SK-N-SH treated with all-trans-retinoic acid at 6 μM for 48 hours (cell line): ENCODE data around the gene ZNF683.

Experiments
- BACH2 ChIP-seq: fragments of 250-450 bp; sonication (Bioruptor Pico); IDR thresholded peaks from 2 replicates; pipeline ENCODE4 v1.9.0; 2021; ENCODE audit warnings: mild to moderate bottlenecking, borderline replicate concordance
- CREB5 ChIP-seq: fragments of 250-450 bp; sonication (Bioruptor Pico); IDR thresholded peaks from 2 replicates; pipeline ENCODE4 v1.5.1; 2020; ENCODE audit warnings: low read depth, mild to moderate bottlenecking, moderate library complexity
- CSDC2 ChIP-seq: fragments of 250-450 bp; sonication (Bioruptor Pico); IDR thresholded peaks from 2 replicates; pipeline ENCODE4 v1.5.0; 2020; ENCODE audit warnings: mild to moderate bottlenecking, moderate library complexity
- CSRNP3 ChIP-seq: fragments of 250-450 bp; sonication (Bioruptor Pico); IDR thresholded peaks from 2 replicates; pipeline ENCODE4 v1.5.1; 2021; ENCODE audit warnings: mild to moderate bottlenecking, moderate library complexity
- ISL1 ChIP-seq: fragments of 250-450 bp; sonication (Bioruptor Pico); IDR thresholded peaks from 2 replicates; pipeline ENCODE4 v2.1.2; 2022; ENCODE audit warnings: mild to moderate bottlenecking, moderate library complexity
- OSR1 ChIP-seq: fragments of 250-450 bp; sonication (Bioruptor Pico); IDR thresholded peaks from 2 replicates; pipeline ENCODE4 v1.8.0; 2022; ENCODE audit warnings: moderate library complexity, mild to moderate bottlenecking, inconsistent platforms
- RARB ChIP-seq: fragments of 250-450 bp; sonication (Bioruptor Pico); IDR thresholded peaks from 2 replicates; pipeline ENCODE4 v1.8.0; 2021; ENCODE audit warnings: mild to moderate bottlenecking, moderate library complexity
- SNAI2 ChIP-seq: fragments of 250-450 bp; sonication (Bioruptor Pico); IDR thresholded peaks from 2 replicates; pipeline ENCODE4 v1.5.0; 2020; ENCODE audit warnings: mild to moderate bottlenecking, moderate library complexity
- TOX ChIP-seq: fragments of 250-450 bp; sonication (Bioruptor Pico); IDR thresholded peaks from 2 replicates; pipeline ENCODE4 v1.8.0; 2021; ENCODE audit warnings: mild to moderate bottlenecking, moderate library complexity, borderline replicate concordance
- ZC3H10 ChIP-seq: fragments of 250-450 bp; sonication (Bioruptor Pico); IDR thresholded peaks from 2 replicates; pipeline ENCODE4 v1.5.1; 2021; ENCODE audit warnings: mild to moderate bottlenecking, moderate library complexity
- ZFP3 ChIP-seq: fragments of 250-450 bp; sonication (Bioruptor Pico); IDR thresholded peaks from 2 replicates; pipeline ENCODE4 v1.5.0; 2020; ENCODE audit warnings: mild to moderate bottlenecking, moderate library complexity
- ZFP30 ChIP-seq: fragments of 450-650 bp; formaldehyde crosslinking; IDR thresholded peaks from 2 replicates; pipeline ENCODE4 v1.5.0; 2022; ENCODE audit warnings: mild to moderate bottlenecking, moderate library complexity
- ZNF70 ChIP-seq: fragments of 450-650 bp; formaldehyde crosslinking; IDR thresholded peaks from 2 replicates; pipeline ENCODE4 v1.5.0; 2020; ENCODE audit warnings: mild to moderate bottlenecking, moderate library complexity
- TF ChIP-seq, protein P1 (sequence below): fragments of 250-450 bp; sonication (Bioruptor Pico); IDR thresholded peaks from 2 replicates; pipeline ENCODE4 v1.8.0; 2020; ENCODE audit warnings: mild to moderate bottlenecking, moderate library complexity, borderline replicate concordance

DNA sequence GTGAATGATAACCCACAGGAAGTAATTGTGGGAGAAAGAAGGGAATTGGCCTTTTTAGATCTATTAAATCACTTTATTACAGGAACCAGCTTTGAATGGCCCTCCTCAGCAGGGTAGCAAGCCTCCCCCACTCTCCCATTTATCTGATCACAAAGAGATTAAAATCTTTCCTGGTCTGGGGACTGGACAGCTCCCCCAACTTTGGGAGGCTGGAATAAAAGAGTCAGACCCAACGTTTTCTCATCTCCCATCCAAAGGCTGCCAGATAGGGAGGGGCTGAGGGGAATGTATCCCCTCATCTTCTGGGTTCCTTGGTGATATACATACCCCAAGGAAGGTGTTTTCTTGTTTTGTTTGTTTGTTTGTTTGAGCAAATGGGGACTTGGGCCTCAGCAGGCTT is 40.5 kb upstream of the ZNF683 start:
- TF ChIP-seq ZC3H10 (CRISPR knock-in tag) (no peak), ISL1 (CRISPR knock-in tag) (no peak), BACH2 (CRISPR knock-in tag) (no peak), ZFP3 (CRISPR knock-in tag) (no peak), SNAI2 (CRISPR knock-in tag) (no peak), CSDC2 (CRISPR knock-in tag) (no peak), ZFP30 (CRISPR knock-in tag) (no peak), CREB5 (no peak), ZNF70 (CRISPR knock-in tag) (no peak), TOX (CRISPR knock-in tag) (no peak), OSR1 (no peak), RARB (CRISPR knock-in tag) (no peak), CSRNP3 (CRISPR knock-in tag) (no peak)
- TF ChIP-seq, protein P1, sequence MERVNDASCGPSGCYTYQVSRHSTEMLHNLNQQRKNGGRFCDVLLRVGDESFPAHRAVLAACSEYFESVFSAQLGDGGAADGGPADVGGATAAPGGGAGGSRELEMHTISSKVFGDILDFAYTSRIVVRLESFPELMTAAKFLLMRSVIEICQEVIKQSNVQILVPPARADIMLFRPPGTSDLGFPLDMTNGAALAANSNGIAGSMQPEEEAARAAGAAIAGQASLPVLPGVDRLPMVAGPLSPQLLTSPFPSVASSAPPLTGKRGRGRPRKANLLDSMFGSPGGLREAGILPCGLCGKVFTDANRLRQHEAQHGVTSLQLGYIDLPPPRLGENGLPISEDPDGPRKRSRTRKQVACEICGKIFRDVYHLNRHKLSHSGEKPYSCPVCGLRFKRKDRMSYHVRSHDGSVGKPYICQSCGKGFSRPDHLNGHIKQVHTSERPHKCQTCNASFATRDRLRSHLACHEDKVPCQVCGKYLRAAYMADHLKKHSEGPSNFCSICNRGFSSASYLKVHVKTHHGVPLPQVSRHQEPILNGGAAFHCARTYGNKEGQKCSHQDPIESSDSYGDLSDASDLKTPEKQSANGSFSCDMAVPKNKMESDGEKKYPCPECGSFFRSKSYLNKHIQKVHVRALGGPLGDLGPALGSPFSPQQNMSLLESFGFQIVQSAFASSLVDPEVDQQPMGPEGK (CRISPR knock-in tag): no peak
